SK-N-SH (cell line): ENCODE results near the gene DCST1. TPM values are rescaled to one million over a fixed set of nuclear protein-coding genes. Genes with fewer than 3 reads are reported as not detected.

ENCODE experiments used
- CTCF ChIA-PET: fragments of 300-600, 350-600 bp; formaldehyde crosslinking; extraction: SDS; loops from one replicate; lab custom pipeline; 2021; lab: Yijun Ruan, JAX
- POLR2A ChIA-PET: fragments of 350-600 bp; sonication (Branson Sonifier 250); formaldehyde crosslinking; extraction: SDS; loops from one replicate; lab custom pipeline; 2020; ENCODE audit warnings: antibody characterized with exemption, inconsistent platforms; lab: Yijun Ruan, JAX
- DNase-seq: peaks from one replicate; pipeline ENCODE4 v3.0.0; 2012
- H2AFZ ChIP-seq: fragments of 200-600 bp; sonication (generic); 2 replicates; pipeline ENCODE4 v1.8.1; 2016; ENCODE audit warnings: antibody characterized with exemption, mild to moderate bottlenecking, low read depth
- H3F3A ChIP-seq: fragments of 200-600 bp; sonication (generic); replicated peaks from 2 replicates; pipeline ENCODE3; 2016; ENCODE audit warnings: antibody characterized with exemption, mild to moderate bottlenecking; ENCODE audit not compliant: insufficient read depth
- H3K27ac ChIP-seq, 2 experiments: fragments of 200-500 bp in 1 of 2; fragments of 200-600 bp in 1 of 2; sonication (Bioruptor generic) in 1 of 2; sonication (generic), shearing (Covaris generic) in 1 of 2; 2 replicates each; pipeline versions ENCODE4 v1.5.1 to v1.6.1; 2014 to 2016; ENCODE audit warnings: low read depth in 2 of 2, inconsistent platforms in 1 of 2, low read length in 1 of 2, mild to moderate bottlenecking in 1 of 2, mixed read lengths in 1 of 2
- H3K27me3 ChIP-seq: fragments of 200-600 bp; sonication (generic), shearing (Covaris generic); 2 replicates; pipeline ENCODE4 v1.6.1; 2016; ENCODE audit warnings: mixed run types; ENCODE audit not compliant: insufficient read depth
- H3K36me3 ChIP-seq, 2 experiments: fragments of 200-500 bp in 1 of 2; fragments of 200-600 bp in 1 of 2; sonication (Bioruptor generic) in 1 of 2; sonication (generic) in 1 of 2; replicated peaks in 1 of 2; 2 replicates each; pipeline versions ENCODE3 to v1.5.1; 2014 to 2016; ENCODE audit warnings: low read length in 1 of 2, mild to moderate bottlenecking in 1 of 2; ENCODE audit not compliant: insufficient read depth in 2 of 2, control insufficient read depth in 1 of 2
- H3K4me1 ChIP-seq, 2 experiments: fragments of 200-500 bp in 1 of 2; fragments of 200-600 bp in 1 of 2; sonication (Bioruptor generic) in 1 of 2; sonication (generic), shearing (Covaris generic) in 1 of 2; 2 replicates each; pipeline versions ENCODE4 v1.5.1 to v1.6.1; 2014 to 2016; ENCODE audit warnings: low read depth in 1 of 2, low read length in 1 of 2, mixed run types in 1 of 2; ENCODE audit not compliant: insufficient read depth in 2 of 2, control insufficient read depth in 1 of 2
- H3K4me2 ChIP-seq: fragments of 200-600 bp; sonication (generic), shearing (Covaris generic); 2 replicates; pipeline ENCODE4 v1.6.1; 2017; ENCODE audit warnings: mixed run types
- H3K4me3 ChIP-seq, 2 experiments: fragments of 200-500 bp in 1 of 2; fragments of 200-600 bp in 1 of 2; sonication (Bioruptor generic) in 1 of 2; sonication (generic), shearing (Covaris generic) in 1 of 2; 2 replicates each; pipeline versions ENCODE4 v1.5.1 to v1.8.1; 2014 to 2016; ENCODE audit warnings: low read depth in 2 of 2, inconsistent platforms in 1 of 2, low read length in 1 of 2, mild to moderate bottlenecking in 1 of 2, mixed read lengths in 1 of 2, moderate library complexity in 1 of 2
- H3K79me2 ChIP-seq: fragments of 200-600 bp; sonication (generic); 2 replicates; pipeline ENCODE4 v1.8.1; 2017; ENCODE audit warnings: mild to moderate bottlenecking; ENCODE audit not compliant: insufficient read depth
- H3K9ac ChIP-seq: fragments of 200-600 bp; sonication (generic); 2 replicates; pipeline ENCODE4 v1.6.1; 2017; ENCODE audit warnings: mixed run types
- H3K9me2 ChIP-seq: fragments of 200-600 bp; sonication (generic); 2 replicates; pipeline ENCODE4 v1.6.1; 2017; ENCODE audit warnings: mixed run types
- H3K9me3 ChIP-seq: fragments of 200-600 bp; sonication (generic); 2 replicates; pipeline ENCODE4 v1.6.1; 2017; ENCODE audit warnings: mixed run types, mild to moderate bottlenecking, moderate library complexity
- H4K20me1 ChIP-seq: fragments of 200-600 bp; sonication (generic); 2 replicates; pipeline ENCODE4 v1.6.1; 2017; ENCODE audit warnings: mild to moderate bottlenecking, mixed run types; ENCODE audit not compliant: insufficient read depth
- CHD2 ChIP-seq: fragments of 150-350 bp; IDR thresholded peaks from 2 replicates; pipeline ENCODE4 v1.6.1; 2018; ENCODE audit warnings: low read length; ENCODE audit not compliant: partially characterized antibody
- EZH2phosphoT487 ChIP-seq: fragments of 200-600 bp; sonication (generic); IDR thresholded peaks from 2 replicates; pipeline ENCODE4 v1.6.1; 2017; ENCODE audit warnings: low read depth, mixed run types, mild to moderate bottlenecking, antibody characterized with exemption, moderate library complexity, borderline replicate concordance
- FOXJ3 ChIP-seq: sonication (generic); formaldehyde crosslinking; IDR thresholded peaks from 2 replicates; pipeline ENCODE4 v1.5.1; 2020; ENCODE audit warnings: mild to moderate bottlenecking, missing genetic modification reagents
- JUND ChIP-seq: IDR thresholded peaks from 2 replicates; pipeline ENCODE4 v1.4.0; 2012
- MXI1 ChIP-seq: IDR thresholded peaks from 2 replicates; pipeline ENCODE4 v1.6.1; 2012; ENCODE audit warnings: mild to moderate bottlenecking, low read depth, low read length, improper control_type of control experiment
- POLR2AphosphoS5 ChIP-seq: IDR thresholded peaks from 2 replicates; pipeline ENCODE4 v1.6.1; 2012; ENCODE audit warnings: low read depth, low read length
- TCF12 ChIP-seq: IDR thresholded peaks from 2 replicates; pipeline ENCODE4 v1.4.0; 2012
- TEAD4 ChIP-seq: IDR thresholded peaks from 2 replicates; pipeline ENCODE4 v1.4.0; 2012; ENCODE audit warnings: mild to moderate bottlenecking, borderline replicate concordance; ENCODE audit not compliant: insufficient read depth
- YY1 ChIP-seq: IDR thresholded peaks from 2 replicates; pipeline ENCODE4 v1.4.0; 2012; ENCODE audit warnings: low read depth, mild to moderate bottlenecking
- WGBS: methylation state at CpG from one replicate; pipeline ENCODE4 v1.1.6; 2017; ENCODE audit warnings: low lambda C conversion rate; 5-methylcytosine and 5-hydroxymethylcytosine counted together
- polyA plus RNA-seq, 3 experiments: library from polyadenylated mRNA; depleted of rRNA; stranded (reverse); fragments of >200 nt; gene quantifications; 2 replicates each; pipeline ENCODE4 v1.2.3, GENCODE V29; 2012
- TF ChIP-seq, protein P1 (sequence below): fragments of 150-350 bp; IDR thresholded peaks from 2 replicates; pipeline ENCODE4 v1.6.1; 2016; ENCODE audit warnings: mild to moderate bottlenecking, low read depth, low read length
- TF ChIP-seq, protein P2 (sequence below): IDR thresholded peaks from 2 replicates; pipeline ENCODE4 v1.4.0; 2012; ENCODE audit warnings: low read depth
- TF ChIP-seq, protein P3 (sequence below): IDR thresholded peaks from 2 replicates; pipeline ENCODE4 v1.6.1; 2012; ENCODE audit warnings: mild to moderate bottlenecking, low read depth, low read length, moderate library complexity
- TF ChIP-seq, protein P4 (sequence below): fragments of 200-600 bp; sonication (generic); IDR thresholded peaks from 2 replicates; pipeline ENCODE4 v1.6.1; 2017; ENCODE audit warnings: antibody characterized with exemption, mild to moderate bottlenecking, moderate library complexity

DCST1 gene
- polyA plus RNA-seq, 1 of the 3 experiments (the other 2 are of a cell fraction), result not detected

DNA sequence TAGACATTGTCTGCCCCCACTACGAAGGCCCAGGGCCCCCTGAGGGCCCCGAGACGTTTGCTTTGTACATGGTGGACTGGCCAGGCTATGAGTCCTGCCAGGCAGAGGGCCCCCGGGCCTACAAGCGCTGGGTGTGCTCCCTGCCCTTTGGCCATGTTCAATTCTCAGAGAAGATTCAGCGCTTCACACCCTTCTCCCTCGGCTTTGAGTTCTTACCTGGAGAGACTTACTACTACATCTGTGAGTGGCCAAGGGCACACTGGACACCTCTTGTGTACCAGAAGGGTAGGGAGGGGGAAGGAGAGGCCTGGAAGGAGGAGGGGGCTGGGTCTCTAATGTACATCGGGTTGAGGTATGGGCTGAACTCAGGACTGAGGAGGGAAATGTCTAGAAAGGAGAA lies 33.2 kb downstream of the DCST1 start:
- POLR2A ChIA-PET, result interaction anchor here (1.5 kb wide), 1 partner anchor 12 kb away, joined by 3 read pairs; the partner anchor contains the start of gene EFNA3
- no peak overlapping the region for H3K27ac ChIP-seq
- H3K36me3 ChIP-seq, result peaks cover 0 to 12% of the 10 kb centered on the region in 2 experiments
- H3K27me3 ChIP-seq, result no peaks in the 10 kb centered on the region
- 89% methylated on average over 7 of the region's 8 CpGs for whole genome bisulfite sequencing
- no peak for TF ChIP-seq EZH2phosphoT487
- TF ChIP-seq, protein P1, sequence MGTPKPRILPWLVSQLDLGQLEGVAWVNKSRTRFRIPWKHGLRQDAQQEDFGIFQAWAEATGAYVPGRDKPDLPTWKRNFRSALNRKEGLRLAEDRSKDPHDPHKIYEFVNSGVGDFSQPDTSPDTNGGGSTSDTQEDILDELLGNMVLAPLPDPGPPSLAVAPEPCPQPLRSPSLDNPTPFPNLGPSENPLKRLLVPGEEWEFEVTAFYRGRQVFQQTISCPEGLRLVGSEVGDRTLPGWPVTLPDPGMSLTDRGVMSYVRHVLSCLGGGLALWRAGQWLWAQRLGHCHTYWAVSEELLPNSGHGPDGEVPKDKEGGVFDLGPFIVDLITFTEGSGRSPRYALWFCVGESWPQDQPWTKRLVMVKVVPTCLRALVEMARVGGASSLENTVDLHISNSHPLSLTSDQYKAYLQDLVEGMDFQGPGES, result no peak
- TF ChIP-seq JUND, result no peak
- TF ChIP-seq TCF12, result no peak
- TF ChIP-seq, protein P2, sequence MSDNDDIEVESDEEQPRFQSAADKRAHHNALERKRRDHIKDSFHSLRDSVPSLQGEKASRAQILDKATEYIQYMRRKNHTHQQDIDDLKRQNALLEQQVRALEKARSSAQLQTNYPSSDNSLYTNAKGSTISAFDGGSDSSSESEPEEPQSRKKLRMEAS, result no peak
- TF ChIP-seq CHD2, result no peak
- TF ChIP-seq FOXJ3 (CRISPR knock-in tag), result no peak
- TF ChIP-seq, protein P3, sequence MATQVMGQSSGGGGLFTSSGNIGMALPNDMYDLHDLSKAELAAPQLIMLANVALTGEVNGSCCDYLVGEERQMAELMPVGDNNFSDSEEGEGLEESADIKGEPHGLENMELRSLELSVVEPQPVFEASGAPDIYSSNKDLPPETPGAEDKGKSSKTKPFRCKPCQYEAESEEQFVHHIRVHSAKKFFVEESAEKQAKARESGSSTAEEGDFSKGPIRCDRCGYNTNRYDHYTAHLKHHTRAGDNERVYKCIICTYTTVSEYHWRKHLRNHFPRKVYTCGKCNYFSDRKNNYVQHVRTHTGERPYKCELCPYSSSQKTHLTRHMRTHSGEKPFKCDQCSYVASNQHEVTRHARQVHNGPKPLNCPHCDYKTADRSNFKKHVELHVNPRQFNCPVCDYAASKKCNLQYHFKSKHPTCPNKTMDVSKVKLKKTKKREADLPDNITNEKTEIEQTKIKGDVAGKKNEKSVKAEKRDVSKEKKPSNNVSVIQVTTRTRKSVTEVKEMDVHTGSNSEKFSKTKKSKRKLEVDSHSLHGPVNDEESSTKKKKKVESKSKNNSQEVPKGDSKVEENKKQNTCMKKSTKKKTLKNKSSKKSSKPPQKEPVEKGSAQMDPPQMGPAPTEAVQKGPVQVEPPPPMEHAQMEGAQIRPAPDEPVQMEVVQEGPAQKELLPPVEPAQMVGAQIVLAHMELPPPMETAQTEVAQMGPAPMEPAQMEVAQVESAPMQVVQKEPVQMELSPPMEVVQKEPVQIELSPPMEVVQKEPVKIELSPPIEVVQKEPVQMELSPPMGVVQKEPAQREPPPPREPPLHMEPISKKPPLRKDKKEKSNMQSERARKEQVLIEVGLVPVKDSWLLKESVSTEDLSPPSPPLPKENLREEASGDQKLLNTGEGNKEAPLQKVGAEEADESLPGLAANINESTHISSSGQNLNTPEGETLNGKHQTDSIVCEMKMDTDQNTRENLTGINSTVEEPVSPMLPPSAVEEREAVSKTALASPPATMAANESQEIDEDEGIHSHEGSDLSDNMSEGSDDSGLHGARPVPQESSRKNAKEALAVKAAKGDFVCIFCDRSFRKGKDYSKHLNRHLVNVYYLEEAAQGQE, result no peak
- H3K4me3 ChIP-seq, result no peak overlapping the region
- no peak for DNase-seq
- no peaks in the 10 kb centered on the region for H3K9me3 ChIP-seq
- peaks cover 0 to 38% of the 10 kb centered on the region in 2 experiments; a peak in 2 of 4 replicates for H3K4me1 ChIP-seq
- no peak overlapping the region for H2AFZ ChIP-seq
- CTCF ChIA-PET, result interaction anchor here (3.9 to 29.9 kb wide), 4 partner anchors 11 to 24 kb away, joined by 36 to 573 read pairs (median 80); partner anchors contain the start of genes ADAM15, DCST1, DCST2 and EFNA3
- H3K4me2 ChIP-seq, result no peak overlapping the region
- no peak overlapping the region for H3K9ac ChIP-seq
- peaks cover 9% of the 10 kb centered on the region for H3F3A ChIP-seq
- H4K20me1 ChIP-seq, result no peaks in the 10 kb centered on the region
- H3K9me2 ChIP-seq, result no peaks in the 10 kb centered on the region
- peaks cover 22% of the 10 kb centered on the region for H3K79me2 ChIP-seq

DNA sequence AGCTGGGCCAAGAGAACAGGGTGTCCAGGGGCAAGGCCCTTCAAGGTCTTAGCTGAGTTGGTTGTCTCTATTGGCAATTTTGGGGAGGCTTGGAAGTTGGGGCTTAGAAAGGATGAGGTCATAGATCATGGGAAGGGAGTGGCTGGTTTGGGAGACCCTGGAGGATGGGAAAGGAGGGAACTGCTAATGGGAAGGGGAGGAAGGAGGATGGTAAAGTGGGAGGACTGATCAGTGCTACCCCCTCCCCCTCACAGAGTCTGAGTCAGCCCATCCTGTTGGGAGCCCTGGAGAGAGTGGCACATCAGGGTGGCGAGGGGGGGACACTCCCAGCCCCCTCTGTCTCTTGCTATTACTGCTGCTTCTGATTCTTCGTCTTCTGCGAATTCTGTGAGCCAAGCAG lies 35.0 kb downstream of the DCST1 start:
- no peaks in the 10 kb centered on the region for H4K20me1 ChIP-seq
- H2AFZ ChIP-seq, result no peak overlapping the region
- peaks cover 8% of the 10 kb centered on the region for H3F3A ChIP-seq
- H3K9me2 ChIP-seq, result no peaks in the 10 kb centered on the region
- WGBS, result 94% methylated on average over 2 of the region's 3 CpGs
- H3K9ac ChIP-seq, result no peak overlapping the region
- no peaks in the 10 kb centered on the region for H3K9me3 ChIP-seq
- no peak for TF ChIP-seq YY1
- TF ChIP-seq, protein P4, sequence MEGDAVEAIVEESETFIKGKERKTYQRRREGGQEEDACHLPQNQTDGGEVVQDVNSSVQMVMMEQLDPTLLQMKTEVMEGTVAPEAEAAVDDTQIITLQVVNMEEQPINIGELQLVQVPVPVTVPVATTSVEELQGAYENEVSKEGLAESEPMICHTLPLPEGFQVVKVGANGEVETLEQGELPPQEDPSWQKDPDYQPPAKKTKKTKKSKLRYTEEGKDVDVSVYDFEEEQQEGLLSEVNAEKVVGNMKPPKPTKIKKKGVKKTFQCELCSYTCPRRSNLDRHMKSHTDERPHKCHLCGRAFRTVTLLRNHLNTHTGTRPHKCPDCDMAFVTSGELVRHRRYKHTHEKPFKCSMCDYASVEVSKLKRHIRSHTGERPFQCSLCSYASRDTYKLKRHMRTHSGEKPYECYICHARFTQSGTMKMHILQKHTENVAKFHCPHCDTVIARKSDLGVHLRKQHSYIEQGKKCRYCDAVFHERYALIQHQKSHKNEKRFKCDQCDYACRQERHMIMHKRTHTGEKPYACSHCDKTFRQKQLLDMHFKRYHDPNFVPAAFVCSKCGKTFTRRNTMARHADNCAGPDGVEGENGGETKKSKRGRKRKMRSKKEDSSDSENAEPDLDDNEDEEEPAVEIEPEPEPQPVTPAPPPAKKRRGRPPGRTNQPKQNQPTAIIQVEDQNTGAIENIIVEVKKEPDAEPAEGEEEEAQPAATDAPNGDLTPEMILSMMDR, result no peak
- TF ChIP-seq JUND, result no peak
- no peak for TF ChIP-seq CHD2
- TF ChIP-seq MXI1, result no peak
- TF ChIP-seq TCF12, result no peak
- no peak for TF ChIP-seq TEAD4
- no peak for TF ChIP-seq POLR2AphosphoS5
- H3K4me1 ChIP-seq, result peaks cover 0 to 32% of the 10 kb centered on the region in 2 experiments; a peak in 2 of 4 replicates
- H3K36me3 ChIP-seq, result peaks cover 0 to 12% of the 10 kb centered on the region in 2 experiments
- H3K27me3 ChIP-seq, result no peaks in the 10 kb centered on the region
- no peak overlapping the region for H3K4me2 ChIP-seq
- POLR2A ChIA-PET, result no interaction called here
- H3K27ac ChIP-seq, result no peak overlapping the region
- H3K4me3 ChIP-seq, result no peak overlapping the region
- peaks cover 22% of the 10 kb centered on the region for H3K79me2 ChIP-seq
- CTCF ChIA-PET, result interaction anchor here (2.4 to 29.9 kb wide), 4 partner anchors 9 to 26 kb away, joined by 10 to 573 read pairs (median 80); partner anchors contain the start of genes ADAM15, DCST1, DCST2 and EFNA3
- no peak for DNase-seq
